ENCODE measurements around the gene TFF1.
A peak's percentile ranks its signal among the peaks of the same experiment; 100 is the strongest.

Gene TFF1

GRCh38 chr21:42340187-42341050 lies 25.9 kb downstream of the TFF1 start:
- DNase-seq, result no peak

GRCh38 chr21:42338729-42339715 lies 27.3 kb downstream of the TFF1 start:
- no peak for DNase-seq

GRCh38 chr21:42337830-42338728 lies 28.3 kb downstream of the TFF1 start:
- peak; percentile 92 for DNase-seq

- DNase-seq, result no peak
Observed at GRCh38 chr21:42337276-42337675, 29.1 kb downstream of the TFF1 start.

- no peak for DNase-seq
Observed at GRCh38 chr21:42336054-42336453, 30.3 kb downstream of the TFF1 start.

- DNase-seq, result no peak
Observed at GRCh38 chr21:42332557-42333317, 33.6 kb downstream of the TFF1 start.

- no peak for DNase-seq
Observed at GRCh38 chr21:42331660-42332059, 34.7 kb downstream of the TFF1 start.

DNA sequence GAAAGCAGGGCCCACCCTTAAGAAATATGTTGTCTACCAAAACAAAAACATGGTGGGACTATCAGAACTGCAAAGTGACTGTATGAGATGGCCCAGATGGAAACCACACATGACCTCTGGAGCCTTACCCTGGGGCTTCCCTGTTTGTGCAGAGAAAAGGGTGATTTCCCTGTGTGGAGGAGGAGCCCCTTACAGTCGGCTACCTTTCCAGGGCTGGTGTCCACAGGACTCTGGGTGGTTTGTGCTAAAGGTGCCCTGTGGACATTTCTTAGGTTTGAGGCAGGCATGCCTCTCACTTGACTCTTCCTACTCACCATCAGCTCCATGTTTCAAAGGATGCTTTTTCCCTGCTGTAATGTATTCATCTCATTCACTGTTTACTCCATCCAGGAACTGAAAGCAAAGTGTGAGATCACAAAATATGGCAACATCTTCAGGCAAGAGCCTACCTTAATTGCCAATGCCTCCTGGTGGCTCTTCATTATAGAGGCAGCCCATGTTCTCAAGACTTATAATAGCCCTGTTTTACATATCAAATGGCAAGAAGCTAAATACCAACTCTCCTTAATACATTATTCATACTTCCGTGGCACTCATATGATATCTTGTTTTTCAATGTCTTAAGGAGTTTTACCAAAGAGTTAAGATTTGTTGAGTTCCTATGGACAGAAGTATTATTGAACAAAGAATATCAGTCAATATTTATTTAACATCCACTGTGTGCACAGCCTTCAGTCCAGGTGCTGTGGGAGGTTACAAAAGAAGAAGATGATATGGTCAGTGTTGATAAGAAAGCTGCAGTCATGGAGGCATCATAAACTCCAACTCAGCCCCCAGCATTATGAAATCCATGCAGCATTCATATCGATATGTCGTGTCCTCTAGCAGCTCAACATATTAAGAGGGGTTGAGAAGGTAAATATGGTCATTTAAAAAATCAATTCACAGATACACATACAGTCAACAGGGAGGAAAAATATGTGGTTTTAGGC lies 35.7 kb downstream of the TFF1 start:
- no peak for DNase-seq

- no peak for DNase-seq
Observed at GRCh38 chr21:42324896-42325295, 41.4 kb downstream of the TFF1 start.

GRCh38 chr21:42321845-42322244 lies 44.5 kb downstream of the TFF1 start:
- no peak for DNase-seq

DNA sequence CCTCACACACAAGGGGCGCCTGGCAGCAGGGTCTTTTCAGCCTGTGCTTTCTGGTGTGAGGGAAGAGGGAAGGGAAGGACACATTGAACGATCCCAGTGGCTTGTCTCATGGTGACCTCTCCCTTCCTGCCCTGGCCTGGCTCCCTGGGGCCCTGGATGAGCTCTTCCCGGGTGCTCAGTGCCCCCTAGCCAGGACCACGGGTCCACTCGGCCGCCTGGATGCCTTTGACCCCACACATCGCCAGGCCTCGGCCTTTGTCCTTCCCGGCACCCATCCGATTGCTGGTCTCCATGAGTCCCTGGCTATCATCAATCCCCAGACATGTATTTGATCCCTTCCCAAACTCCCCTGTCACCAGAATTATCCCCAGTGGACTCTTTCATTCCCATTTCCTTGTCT lies 45.1 kb downstream of the TFF1 start:
- no peak for DNase-seq

GRCh38 chr21:42320791-42321190 lies 45.5 kb downstream of the TFF1 start:
- DNase-seq, result no peak

DNA sequence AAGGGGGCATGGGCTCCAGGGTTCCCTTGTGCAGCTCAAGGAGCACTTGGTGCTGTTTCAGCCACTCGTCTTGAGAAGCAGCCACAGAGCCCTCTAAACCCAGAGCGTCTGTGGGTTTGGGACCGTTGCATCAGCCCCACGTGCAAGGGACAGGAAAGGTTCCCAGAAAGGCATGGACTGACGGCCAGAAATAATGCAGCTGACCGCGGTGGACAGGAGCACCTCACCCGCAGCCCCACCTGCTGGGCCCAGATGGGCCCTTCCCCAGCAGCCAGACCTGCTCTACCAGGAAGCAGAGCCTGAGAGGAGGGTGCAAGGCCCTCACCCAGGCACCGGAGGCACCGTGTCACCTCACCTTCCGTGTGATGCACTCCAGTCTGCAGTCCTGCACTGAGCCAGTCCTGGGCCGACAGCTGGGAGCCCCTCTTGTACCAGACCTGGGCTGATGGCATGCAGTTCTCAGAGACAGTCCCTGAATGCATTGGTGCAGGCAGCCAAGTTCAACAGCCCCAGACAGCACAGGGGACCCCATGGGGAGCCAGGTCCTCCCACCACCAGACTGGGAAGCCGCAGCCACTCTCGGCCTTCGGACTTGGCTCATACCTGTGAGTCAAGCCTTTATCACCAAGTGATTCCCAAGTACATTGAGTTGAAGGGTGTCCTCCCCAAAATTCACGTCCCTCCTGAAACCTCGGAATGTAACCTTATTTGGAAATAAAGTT lies 46.3 kb downstream of the TFF1 start:
- no peak for DNase-seq

DNA sequence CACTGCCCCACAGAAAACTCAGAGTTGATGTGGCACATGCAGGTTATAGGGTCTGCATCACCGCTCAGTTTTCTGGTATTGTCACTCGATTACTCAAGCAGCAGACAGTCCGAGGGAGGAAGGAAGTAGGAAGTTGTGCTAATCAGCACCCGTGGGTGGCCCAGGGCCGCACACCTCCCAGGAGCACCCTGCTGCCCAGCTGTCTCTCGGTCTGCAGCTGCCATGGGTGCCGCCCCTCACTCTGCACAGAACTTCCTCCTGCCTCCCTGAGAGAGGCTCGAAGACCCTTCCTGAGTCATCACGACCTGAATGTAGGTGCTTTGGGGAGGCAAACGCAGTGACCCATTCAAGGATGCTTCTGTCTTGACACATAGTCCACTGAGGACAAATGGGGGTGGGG lies 47.0 kb downstream of the TFF1 start:
- no peak for DNase-seq

DNA sequence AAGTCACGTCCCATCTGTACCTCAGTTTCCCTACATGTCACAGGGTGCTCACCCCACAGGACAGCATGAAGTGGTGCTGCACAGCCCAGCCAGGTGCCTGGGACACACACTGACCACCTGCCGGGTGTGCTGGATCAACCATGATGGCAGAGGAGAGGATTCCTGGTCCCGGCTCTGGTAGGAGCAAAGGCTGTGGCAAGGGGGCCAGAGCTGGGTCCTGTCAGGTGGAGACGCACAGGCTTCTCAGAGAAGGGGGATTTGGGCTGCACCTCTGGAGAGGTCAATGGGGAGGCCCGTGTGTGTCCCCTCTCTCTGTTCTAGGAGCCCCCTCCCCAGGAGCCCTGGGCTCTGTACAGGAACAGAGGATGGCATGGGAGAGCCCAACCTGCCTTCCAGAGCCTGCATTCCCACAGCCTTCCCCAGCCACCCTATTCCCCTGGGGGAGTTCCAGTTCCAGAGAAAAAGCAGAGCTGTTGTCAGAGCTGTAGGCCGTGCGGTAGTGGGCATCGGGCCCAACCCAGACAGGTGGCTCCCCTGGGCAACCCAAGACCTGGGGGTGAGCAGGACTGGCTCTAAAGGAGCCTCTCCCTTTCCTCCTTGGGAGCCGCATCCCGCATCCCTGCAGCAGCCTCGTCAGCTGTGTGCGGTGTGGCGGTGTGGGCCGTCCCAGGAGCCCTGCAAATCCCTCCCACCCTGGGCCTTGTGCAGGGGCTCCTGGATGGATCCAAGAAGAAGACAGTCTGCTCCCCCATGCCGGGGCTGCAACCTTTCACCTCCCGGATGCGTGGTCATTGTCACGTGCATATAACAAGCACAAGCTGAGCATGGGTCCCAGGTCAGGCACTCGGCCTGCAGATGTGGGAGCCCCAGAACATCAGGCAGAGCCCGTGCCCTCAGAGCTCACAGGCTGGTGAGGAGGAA lies 48.2 kb downstream of the TFF1 start:
- no peak for DNase-seq

- peak; percentile 16 for DNase-seq
Observed at GRCh38 chr21:42317341-42317741, 49.0 kb downstream of the TFF1 start.

DNA sequence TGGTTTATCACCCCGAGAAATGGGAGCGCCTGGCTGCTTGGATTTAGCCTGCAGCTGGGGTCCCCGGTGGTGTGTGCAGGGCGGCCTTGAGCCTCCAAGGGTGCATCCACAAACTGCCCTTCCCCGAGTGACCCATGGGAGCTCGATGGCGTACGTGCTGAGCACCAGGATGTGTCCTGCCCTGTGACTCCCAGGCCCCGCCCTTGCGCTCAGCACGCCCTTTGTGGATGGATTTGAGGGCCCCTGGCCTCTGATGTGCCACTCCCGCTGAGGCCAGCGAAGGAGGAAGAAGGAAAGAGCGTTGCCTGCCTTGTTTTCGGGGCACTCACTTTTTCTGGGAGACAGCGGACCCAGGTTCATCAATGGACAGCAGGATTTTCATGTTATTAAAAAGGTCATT lies 49.4 kb downstream of the TFF1 start:
- no peak for DNase-seq

DNA sequence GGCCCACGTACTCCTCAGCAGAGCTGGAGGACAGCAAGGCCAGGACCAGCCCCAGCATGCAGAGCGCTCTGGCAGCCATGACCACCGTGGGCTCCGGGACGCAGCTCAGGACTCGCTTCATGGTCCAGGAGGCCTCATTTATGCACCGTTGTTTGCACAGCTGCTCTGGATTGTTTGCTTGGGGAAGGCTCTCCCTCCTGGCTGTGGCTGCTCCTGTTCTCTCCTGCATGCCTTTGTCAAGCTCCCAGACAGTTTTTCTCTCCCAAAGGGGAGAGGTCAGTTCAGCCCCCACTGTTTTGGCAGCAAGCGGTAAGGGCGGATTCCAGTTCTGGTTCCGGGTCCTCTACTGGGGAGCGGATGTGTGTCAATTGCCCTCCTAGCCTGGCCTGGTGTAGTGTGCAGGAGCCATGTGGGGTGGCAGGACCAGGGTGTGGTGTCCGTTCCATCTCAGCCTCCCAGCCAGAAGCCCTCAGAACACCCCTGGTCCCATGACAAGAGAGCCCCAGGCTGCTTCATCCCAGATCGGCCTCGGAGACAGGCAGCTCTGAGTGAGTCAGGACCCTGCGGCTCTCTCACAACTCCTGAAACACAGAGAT lies 50.9 kb downstream of the TFF1 start, which contains the start of gene TFF3:
TSS of gene TFF3 (minus strand) at position 114 of the 596 bp plus-strand sequence. CDS start at position 79, 35 bp downstream.
- DNase-seq, result peak; percentile 97
